DMS114 treated with DMSO at 0.1 percent for 48 hours (cell line): ENCODE results near the gene BPTF.
"Not testable (repeated sequence)": the region's sequence is repeated elsewhere in the genome, so short reads cannot be mapped to it uniquely, and the experiment has no call there.

Experiments used
- DNase-seq: peaks from one replicate; lab custom pipeline; 2025; ENCODE audit not compliant: unreplicated experiment; lab: John Stamatoyannopoulos, UW

BPTF gene

GRCh38 chr17:67833946-67834631, 8.8 kb downstream of the BPTF start:
- DNase-seq, result no peak

- no peak for DNase-seq
Measured at GRCh38 chr17:67834634-67835033, 9.3 kb downstream of the BPTF start.

GRCh38 chr17:67836205-67836987, 11.1 kb downstream of the BPTF start:
- no peak for DNase-seq

GRCh38 chr17:67837965-67838364, 12.7 kb downstream of the BPTF start:
- no peak for DNase-seq

GRCh38 chr17:67838538-67838937, 13.2 kb downstream of the BPTF start:
- DNase-seq, result no peak

- DNase-seq, result no peak
Measured at GRCh38 chr17:67841992-67842391, 16.7 kb downstream of the BPTF start.

- no peak for DNase-seq
Measured at GRCh38 chr17:67842648-67843047, 17.3 kb downstream of the BPTF start.

GRCh38 chr17:67845374-67845773, 20.1 kb downstream of the BPTF start:
- no peak for DNase-seq

- DNase-seq, result not testable (repeated sequence)
Measured at GRCh38 chr17:67848189-67848588, 22.9 kb downstream of the BPTF start.

- DNase-seq, result not testable (repeated sequence)
Measured at GRCh38 chr17:67848846-67849245, 23.5 kb downstream of the BPTF start.

- DNase-seq, result no peak
Measured at GRCh38 chr17:67850991-67851631, 25.8 kb downstream of the BPTF start.

- no peak for DNase-seq
Measured at GRCh38 chr17:67853703-67854102, 28.4 kb downstream of the BPTF start.

- no peak for DNase-seq
Measured at GRCh38 chr17:67854378-67854777, 29.1 kb downstream of the BPTF start.

GRCh38 chr17:67855504-67856324, 30.4 kb downstream of the BPTF start:
- no peak for DNase-seq

GRCh38 chr17:67856402-67856801, 31.1 kb downstream of the BPTF start:
- not testable (repeated sequence) for DNase-seq

GRCh38 chr17:67862614-67863217, 37.4 kb downstream of the BPTF start:
- no peak for DNase-seq

GRCh38 chr17:67863624-67864247, 38.4 kb downstream of the BPTF start:
- no peak for DNase-seq

GRCh38 chr17:67865438-67865837, 40.1 kb downstream of the BPTF start:
- DNase-seq, result no peak

- no peak for DNase-seq
Measured at GRCh38 chr17:67867591-67867990, 42.3 kb downstream of the BPTF start.

- no peak for DNase-seq
Measured at GRCh38 chr17:67868176-67868575, 42.9 kb downstream of the BPTF start.
